ENCODE measurements around the gene UNC119.

DNA sequence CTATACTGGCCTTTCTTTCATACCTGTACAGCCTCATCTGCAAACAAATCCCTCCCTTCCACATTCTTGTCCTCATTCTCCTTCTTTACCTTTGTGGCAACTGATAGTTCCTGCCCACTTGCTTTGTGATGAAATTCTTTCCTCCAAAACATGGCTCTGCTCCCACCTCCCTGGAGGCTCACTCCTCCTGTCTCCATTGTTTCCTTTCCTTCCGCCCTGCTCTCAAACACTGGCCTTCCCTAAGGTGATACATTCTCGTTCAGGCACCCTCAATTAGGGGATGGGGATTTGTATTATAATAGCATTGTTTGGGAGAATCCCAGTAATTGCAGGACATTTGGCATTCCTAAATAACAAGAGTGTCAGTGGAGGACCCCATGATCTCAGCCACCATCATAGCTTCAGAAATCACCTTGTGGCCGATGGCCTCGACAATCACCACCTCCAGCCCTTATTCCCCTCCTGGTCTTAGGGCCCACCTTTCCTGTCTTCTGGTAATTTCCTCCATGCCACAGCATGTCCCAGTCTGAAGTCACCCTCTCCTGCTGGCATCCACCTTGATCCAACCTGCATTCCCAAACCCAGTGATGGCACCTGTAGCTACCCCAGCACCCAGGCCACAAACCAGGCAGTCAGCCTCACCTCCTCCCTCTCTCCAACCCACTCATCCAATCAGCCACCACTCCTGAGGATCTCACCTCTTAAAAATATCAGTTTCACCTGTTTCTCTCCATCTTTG, 7.9 kb downstream of the UNC119 start:
- TF ChIP-seq, protein P1, sequence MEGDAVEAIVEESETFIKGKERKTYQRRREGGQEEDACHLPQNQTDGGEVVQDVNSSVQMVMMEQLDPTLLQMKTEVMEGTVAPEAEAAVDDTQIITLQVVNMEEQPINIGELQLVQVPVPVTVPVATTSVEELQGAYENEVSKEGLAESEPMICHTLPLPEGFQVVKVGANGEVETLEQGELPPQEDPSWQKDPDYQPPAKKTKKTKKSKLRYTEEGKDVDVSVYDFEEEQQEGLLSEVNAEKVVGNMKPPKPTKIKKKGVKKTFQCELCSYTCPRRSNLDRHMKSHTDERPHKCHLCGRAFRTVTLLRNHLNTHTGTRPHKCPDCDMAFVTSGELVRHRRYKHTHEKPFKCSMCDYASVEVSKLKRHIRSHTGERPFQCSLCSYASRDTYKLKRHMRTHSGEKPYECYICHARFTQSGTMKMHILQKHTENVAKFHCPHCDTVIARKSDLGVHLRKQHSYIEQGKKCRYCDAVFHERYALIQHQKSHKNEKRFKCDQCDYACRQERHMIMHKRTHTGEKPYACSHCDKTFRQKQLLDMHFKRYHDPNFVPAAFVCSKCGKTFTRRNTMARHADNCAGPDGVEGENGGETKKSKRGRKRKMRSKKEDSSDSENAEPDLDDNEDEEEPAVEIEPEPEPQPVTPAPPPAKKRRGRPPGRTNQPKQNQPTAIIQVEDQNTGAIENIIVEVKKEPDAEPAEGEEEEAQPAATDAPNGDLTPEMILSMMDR (IDR thresholded peaks at IDR 0.05), result no peak
- TF ChIP-seq POLR2A (IDR thresholded peaks at IDR 0.05), result no peak

Measured in body of pancreas (tissue), 4 donors.